GM18508 (cell line): Measurements from ENCODE around the gene ADCY5.

Experiments
- ATAC-seq: cut with Tn5 transposase; IDR thresholded peaks from one replicate; pipeline ENCODE4 v1.9.1; 2021; ENCODE audit warnings: moderate number of reproducible peaks; ENCODE audit not compliant: insufficient read depth, unreplicated experiment

ADCY5 gene

GRCh38 chr3:123390865-123391600 lies 57.9 kb downstream of the ADCY5 start:
- ATAC-seq: no peak

- no peak for ATAC-seq
Measured at GRCh38 chr3:123389628-123389918, 59.3 kb downstream of the ADCY5 start.

GRCh38 chr3:123388811-123389627 lies 59.9 kb downstream of the ADCY5 start:
- ATAC-seq: no peak

GRCh38 chr3:123388042-123388441 lies 60.8 kb downstream of the ADCY5 start:
- ATAC-seq: no peak

- ATAC-seq: no peak
Measured at GRCh38 chr3:123387532-123387931, 61.4 kb downstream of the ADCY5 start.

- ATAC-seq: no peak
Measured at GRCh38 chr3:123386477-123387040, 62.3 kb downstream of the ADCY5 start.

GRCh38 chr3:123385981-123386380 lies 62.9 kb downstream of the ADCY5 start:
- no peak for ATAC-seq

GRCh38 chr3:123385499-123385898 lies 63.4 kb downstream of the ADCY5 start:
- no peak for ATAC-seq

- no peak for ATAC-seq
Measured at GRCh38 chr3:123385001-123385401, 63.9 kb downstream of the ADCY5 start.

GRCh38 chr3:123384256-123384655 lies 64.6 kb downstream of the ADCY5 start:
- ATAC-seq: no peak

GRCh38 chr3:123383091-123384053 lies 65.5 kb downstream of the ADCY5 start:
- no peak for ATAC-seq

- no peak for ATAC-seq
Measured at GRCh38 chr3:123380261-123380660, 68.6 kb downstream of the ADCY5 start.

- ATAC-seq: no peak
Measured at GRCh38 chr3:123379041-123379830, 69.7 kb downstream of the ADCY5 start.

GRCh38 chr3:123378409-123378915 lies 70.4 kb downstream of the ADCY5 start:
- ATAC-seq: no peak

- ATAC-seq: no peak
Measured at GRCh38 chr3:123377243-123377740, 71.6 kb downstream of the ADCY5 start.

- no peak for ATAC-seq
Measured at GRCh38 chr3:123376451-123377242, 72.2 kb downstream of the ADCY5 start.

GRCh38 chr3:123375014-123375940 lies 73.6 kb downstream of the ADCY5 start:
- no peak for ATAC-seq
